GM12892 (cell line): ENCODE measurements around the gene SH2B3.

Experiments
- POLR2A ChIP-seq: IDR thresholded peaks from 2 replicates; pipeline ENCODE4 v1.6.1; 2011; ENCODE audit warnings: low read depth, low read length, control low read depth
- POLR2AphosphoS5 ChIP-seq: IDR thresholded peaks from 2 replicates; pipeline ENCODE4 v1.6.1; 2011; ENCODE audit warnings: low read depth, low read length, control low read depth

GRCh38 chr12:111409403-111409779 is 3.7 kb downstream of the SH2B3 start:
- TF ChIP-seq POLR2A = no peak
- TF ChIP-seq POLR2AphosphoS5 = no peak
